Stomach (tissue), 9 donors: ENCODE results near the gene SENP7. TPM values are rescaled to one million over a fixed set of nuclear protein-coding genes. Genes with fewer than 3 reads are reported as not detected.

Experiments
- DNase-seq, 2 donors: peaks; one replicate each; pipeline versions ENCODE4 v3.0.0 to v3.0.0-alpha.2; 2013 to 2019
- H3K27ac ChIP-seq, 5 donors: fragments of 200-600 bp in 4 of 5; sonication (generic) in 4 of 5; one replicate each; pipeline ENCODE4 v1.5.1; 2013 to 2019; ENCODE audit warnings: mild to moderate bottlenecking in 1 of 5, moderate library complexity in 1 of 5
- H3K27me3 ChIP-seq, 3 donors: fragments of 200-600 bp; sonication (generic); one replicate each; pipeline ENCODE4 v1.5.1; 2017 to 2019; ENCODE audit warnings: mixed run types in 1 of 3
- H3K36me3 ChIP-seq, 4 donors: fragments of 200-600 bp; sonication (generic); 1 replicate in 3 of 4; 2 replicates in 1 of 4; pipeline ENCODE4 v1.5.1; 2016 to 2019
- H3K4me1 ChIP-seq, 4 donors: fragments of 200-600 bp; sonication (generic); one replicate each; pipeline ENCODE4 v1.5.1; 2016 to 2019
- H3K4me3 ChIP-seq, 4 donors: fragments of 200-600 bp; sonication (generic) in 3 of 4; one replicate each; pipeline ENCODE4 v1.5.1; 2016 to 2019; ENCODE audit warnings: mild to moderate bottlenecking in 1 of 4
- H3K9me3 ChIP-seq, 4 donors: fragments of 200-600 bp; sonication (generic); one replicate each; pipeline ENCODE4 v1.5.1; 2016 to 2019
- CTCF ChIP-seq, 7 experiments: fragments of 450-650 bp in 4 of 7; fragments of 200-600 bp in 3 of 7; sonication (generic) in 3 of 7; IDR thresholded peaks; one replicate each; pipeline ENCODE4 v1.5.1; 2016 to 2019; ENCODE audit warnings: antibody characterized with exemption in 7 of 7, control low read depth in 2 of 7, mild to moderate bottlenecking in 1 of 7
- EP300 ChIP-seq: sonication (generic); formaldehyde crosslinking; IDR thresholded peaks from one replicate; pipeline ENCODE4 v1.6.1; 2017; ENCODE audit warnings: antibody characterized with exemption
- POLR2A ChIP-seq, 4 donors: fragments of 450-650 bp; IDR thresholded peaks; one replicate each; pipeline ENCODE4 v1.6.1; 2016; ENCODE audit warnings: antibody characterized with exemption in 4 of 4, control low read depth in 2 of 4, mild to moderate bottlenecking in 1 of 4, moderate library complexity in 1 of 4
- POLR2AphosphoS5 ChIP-seq, 3 donors: sonication (generic); formaldehyde crosslinking; IDR thresholded peaks; one replicate each; pipeline ENCODE4 v1.6.1; 2016; ENCODE audit warnings: antibody characterized with exemption in 3 of 3
- WGBS, 5 donors: extraction: QIAGEN DNeasy Blood & Tissue Kit in 3 of 5; methylation state at CpG; one replicate each; pipeline versions ENCODE4 v1.1.5 to v1.1.7; 2013 to 2018; 5-methylcytosine and 5-hydroxymethylcytosine counted together
- intact Hi-C: fragments of 100-400 bp; cut with DNase I; formaldehyde crosslinking; loops from one replicate; pipeline ENCODE4 v1.15.1; 2023; ENCODE audit warnings: low total_unique reads
- polyA plus RNA-seq, 3 donors: library from polyadenylated mRNA; stranded (reverse); fragments of 200-250 nt; gene quantifications; one replicate each; pipeline ENCODE4 v1.2.3, GENCODE V29; 2013
- total RNA-seq, 5 donors: library from RNA; depleted of rRNA; stranded (reverse); fragments of >200 nt; gene quantifications; one replicate each; pipeline versions ENCODE4 v1.1.0 to v1.2.3, GENCODE V29; 2014 to 2016
- donor health status: healthy with polysubstance abuse.
- donor health status: Bipolar disorder and iron deficiency.
- donor health status: healthy.

SENP7 gene
- total and polyA plus RNA-seq, 8 donors: 1.4 to 93.1 (median 14.6) TPM

- no peak for TF ChIP-seq CTCF (IDR thresholded peaks at IDR 0.05)
- no peak for TF ChIP-seq POLR2A (IDR thresholded peaks at IDR 0.05)
- TF ChIP-seq EP300: no peak
- no peak for TF ChIP-seq POLR2AphosphoS5 (IDR thresholded peaks at IDR 0.05)
- Histone ChIP-seq H3K4me1 (peaks cover 4 to 43% (median 14%) of the 10 kb centered on the region in 4 donors), H3K9me3 (no peaks in the 10 kb centered on the region), H3K27me3 (peaks cover 0 to 17% (median under 1%) of the 10 kb centered on the region in 3 donors), H3K4me3 (peak overlapping the region; percentile 82 to 92 (median 86)), H3K36me3 (no peaks in the 10 kb centered on the region), H3K27ac (peak overlapping the region; percentile 84 to 96 (median 94))
- WGBS, 5 donors: 13 to 17% (median 17%) methylated on average over 12 of the region's 12 CpGs
- intact Hi-C loops: no loop called here
- no peak for DNase-seq
These were observed 491 bp upstream of the SENP7 start for GRCh38 chr3:101513419-101513986.

- peaks cover 0 to 9% (median 0%) of the 10 kb centered on the region in 3 donors for H3K27me3 ChIP-seq
- peak overlapping the region; percentile 82 to 92 (median 86) for H3K4me3 ChIP-seq
- no peaks in the 10 kb centered on the region for H3K9me3 ChIP-seq
- H3K27ac ChIP-seq: peak overlapping the region; percentile 84 to 96 (median 94)
- intact Hi-C loops: no loop called here
- TF ChIP-seq POLR2AphosphoS5 (IDR thresholded peaks at IDR 0.05): no peak
- TF ChIP-seq CTCF (IDR thresholded peaks at IDR 0.05): no peak
- no peak for TF ChIP-seq EP300
- no peak for TF ChIP-seq POLR2A (IDR thresholded peaks at IDR 0.05)
- no peak for DNase-seq
- H3K4me1 ChIP-seq: peaks cover 4 to 44% (median 14%) of the 10 kb centered on the region in 4 donors
- WGBS, 5 donors: 0 to 3% (median 1%) methylated on average over 9 of the region's 9 CpGs
- no peaks in the 10 kb centered on the region for H3K36me3 ChIP-seq
These were observed 691 bp downstream of the SENP7 start for GRCh38 chr3:101512396-101512645.

GRCh38 chr3:101509811-101510210 lies 3.2 kb downstream of the SENP7 start:
- intact Hi-C loops: no loop called here
- Histone ChIP-seq H3K36me3 (peaks cover 0 to under 1% (median under 1%) of the 10 kb centered on the region in 4 donors), H3K27me3 (no peaks in the 10 kb centered on the region), H3K4me1 (peaks cover 4 to 44% (median 14%) of the 10 kb centered on the region in 4 donors), H3K9me3 (no peaks in the 10 kb centered on the region), H3K27ac (no peak overlapping the region), H3K4me3 (no peak overlapping the region)
- 73 to 90% (median 86%) methylated on average over 3 of the region's 3 CpGs for WGBS, 5 donors
- DNase-seq: no peak
- TF ChIP-seq CTCF (IDR thresholded peaks at IDR 0.05): no peak

- Histone ChIP-seq H3K27me3 (no peaks in the 10 kb centered on the region), H3K27ac (no peak overlapping the region), H3K4me3 (no peak overlapping the region), H3K9me3 (no peaks in the 10 kb centered on the region), H3K36me3 (peaks cover 0 to 4% (median 2%) of the 10 kb centered on the region in 4 donors), H3K4me1 (peaks cover 4 to 44% (median 14%) of the 10 kb centered on the region in 4 donors)
- DNase-seq: no peak
- 55 to 87% (median 77%) methylated on average over 3 of the region's 3 CpGs for WGBS, 5 donors
- TF ChIP-seq CTCF (IDR thresholded peaks at IDR 0.05) (no peak), EP300 (no peak), POLR2A (IDR thresholded peaks at IDR 0.05) (no peak), POLR2AphosphoS5 (IDR thresholded peaks at IDR 0.05) (no peak)
- intact Hi-C loops: no loop called here
These were observed 3.7 kb downstream of the SENP7 start for GRCh38 chr3:101509281-101509680.
